ENCODE data around the gene FAM131C. TPM values are rescaled to one million over a fixed set of nuclear protein-coding genes. Genes with fewer than 3 reads are reported as not detected.

FAM131C gene
- total RNA-seq, 5 donors from 2014 or later (not counting 1 experiment from before 2014, with no cell fraction given) = 0.30 TPM; not detected in 4

- H3K4me3 Mint-ChIP-seq = peak overlapping the region in 1 of 3 donors; percentile 52
- CTCF ChIA-PET = no interaction called here
- Histone ChIP-seq H3K36me3 (ENCODE audit: control insufficient read depth in 2 of 2, extremely low read depth in 1 of 2, insufficient read depth in 1 of 2, low read length in 1 of 2) (no peaks in the 10 kb centered on the region), H3K4me3 (ENCODE audit: control insufficient read depth in 1 of 2, extremely low read depth in 1 of 2, low read length in 1 of 2) (no peak overlapping the region), H3K27ac (ENCODE audit: low read length) (no peak overlapping the region), H3K9me3 (no peaks in the 10 kb centered on the region), H3K4me1 (ENCODE audit: control insufficient read depth in 1 of 2, extremely low read depth in 1 of 2, insufficient read depth in 2 of 2, low read length in 2 of 2) (peaks cover 3 to 13% of the 10 kb centered on the region in 2 experiments), H3K27me3 (replicated peaks in 1 of 2; ENCODE audit: control insufficient read depth in 2 of 2, extremely low read depth in 1 of 2, insufficient read depth in 2 of 2, low read length in 1 of 2) (peaks cover 0 to 56% of the 10 kb centered on the region in 2 experiments)
- peaks cover 4 to 7% (median 5%) of the 10 kb centered on the region in 3 donors for H3K4me1 Mint-ChIP-seq
- DNase-seq = no peak
- POLR2A ChIA-PET = no interaction called here
- no peaks in the 10 kb centered on the region for H3K9me3 Mint-ChIP-seq
- H3K27me3 Mint-ChIP-seq = peaks cover 3 to 21% of the 10 kb centered on the region in 2 donors
- WGBS (ENCODE audit: insufficient coverage) = no CpG with 5 or more reads among the region's 4 CpGs
- H3K36me3 Mint-ChIP-seq = no peaks in the 10 kb centered on the region
- no peak overlapping the region for H3K27ac Mint-ChIP-seq
- no peak for ATAC-seq (replicated peaks in 1 of 4)
These were observed 59.6 kb downstream of the FAM131C start for GRCh38 chr1:16013908-16014258.

- ATAC-seq (replicated peaks in 1 of 4) = peak; percentile 47 to 49 (median 48)
- Histone ChIP-seq H3K36me3 (ENCODE audit: control insufficient read depth in 2 of 2, extremely low read depth in 1 of 2, insufficient read depth in 1 of 2, low read length in 1 of 2) (no peaks in the 10 kb centered on the region), H3K4me1 (ENCODE audit: control insufficient read depth in 1 of 2, extremely low read depth in 1 of 2, insufficient read depth in 2 of 2, low read length in 2 of 2) (peaks cover 3 to 13% of the 10 kb centered on the region in 2 experiments), H3K4me3 (ENCODE audit: control insufficient read depth in 1 of 2, extremely low read depth in 1 of 2, low read length in 1 of 2) (peak overlapping the region in 1 of 2 donors; percentile 29), H3K27ac (ENCODE audit: low read length) (no peak overlapping the region), H3K27me3 (replicated peaks in 1 of 2; ENCODE audit: control insufficient read depth in 2 of 2, extremely low read depth in 1 of 2, insufficient read depth in 2 of 2, low read length in 1 of 2) (peaks cover 0 to 54% of the 10 kb centered on the region in 2 experiments), H3K9me3 (no peaks in the 10 kb centered on the region)
- Mint-ChIP-seq H3K9me3 (no peaks in the 10 kb centered on the region), H3K4me1 (peaks cover 4 to 7% (median 5%) of the 10 kb centered on the region in 3 donors), H3K27ac (no peak overlapping the region), H3K27me3 (peaks cover 3 to 21% of the 10 kb centered on the region in 2 donors), H3K4me3 (peak overlapping the region in 1 of 3 donors; percentile 52), H3K36me3 (no peaks in the 10 kb centered on the region)
- CTCF ChIA-PET = no interaction called here
- WGBS (ENCODE audit: insufficient coverage) = 70% methylated on average over 10 of the region's 28 CpGs
- POLR2A ChIA-PET = no interaction called here
- DNase-seq = peak in 5 of 35 experiments; percentile 9 to 37 (median 15)
These were observed 60.1 kb downstream of the FAM131C start for GRCh38 chr1:16013220-16013907.

- Mint-ChIP-seq H3K27me3 (peaks cover 3 to 21% of the 10 kb centered on the region in 2 donors), H3K36me3 (no peaks in the 10 kb centered on the region), H3K4me3 (peak overlapping the region in 2 of 3 donors; percentile 25 to 52), H3K27ac (no peak overlapping the region), H3K4me1 (peaks cover 4 to 7% (median 5%) of the 10 kb centered on the region in 3 donors), H3K9me3 (no peaks in the 10 kb centered on the region)
- 10% methylated on average over 22 of the region's 36 CpGs for WGBS (ENCODE audit: insufficient coverage)
- ATAC-seq (replicated peaks in 1 of 4) (peak; percentile 25 to 59 (median 36)), DNase-seq (peak in 17 of 35 experiments; percentile 7 to 44 (median 23))
- Histone ChIP-seq H3K4me3 (ENCODE audit: control insufficient read depth in 1 of 2, extremely low read depth in 1 of 2, low read length in 1 of 2) (peak overlapping the region; percentile 29 to 59), H3K27ac (ENCODE audit: low read length) (no peak overlapping the region), H3K27me3 (replicated peaks in 1 of 2; ENCODE audit: control insufficient read depth in 2 of 2, extremely low read depth in 1 of 2, insufficient read depth in 2 of 2, low read length in 1 of 2) (peaks cover 0 to 54% of the 10 kb centered on the region in 2 experiments), H3K4me1 (ENCODE audit: control insufficient read depth in 1 of 2, extremely low read depth in 1 of 2, insufficient read depth in 2 of 2, low read length in 2 of 2) (peaks cover 3 to 13% of the 10 kb centered on the region in 2 experiments), H3K36me3 (ENCODE audit: control insufficient read depth in 2 of 2, extremely low read depth in 1 of 2, insufficient read depth in 1 of 2, low read length in 1 of 2) (no peaks in the 10 kb centered on the region), H3K9me3 (no peaks in the 10 kb centered on the region)
- ChIA-PET POLR2A (interaction anchor here in 1 of 2 donors (0.6 kb wide), 1 partner anchor 467 kb away, joined by 4 read pairs; no protein-coding TSS in a partner anchor), CTCF (no interaction called here)
These were observed 60.7 kb downstream of the FAM131C start for GRCh38 chr1:16012590-16013219.

- CTCF ChIA-PET = no interaction called here
- peak overlapping the region in 2 of 3 donors; percentile 25 to 52 for H3K4me3 Mint-ChIP-seq
These were observed 61.4 kb downstream of the FAM131C start for GRCh38 chr1:16011936-16012589.

GRCh38 chr1:16010837-16011236 lies 62.6 kb downstream of the FAM131C start:
- H3K4me3 Mint-ChIP-seq = no peak overlapping the region
- no peak overlapping the region for H3K27ac ChIP-seq (ENCODE audit: low read length)
- no peaks in the 10 kb centered on the region for H3K9me3 ChIP-seq
- ATAC-seq (replicated peaks in 1 of 4) (no peak), DNase-seq (no peak)
- no peaks in the 10 kb centered on the region for H3K36me3 ChIP-seq (ENCODE audit: control insufficient read depth in 2 of 2, extremely low read depth in 1 of 2, insufficient read depth in 1 of 2, low read length in 1 of 2)
- no peak overlapping the region for H3K4me3 ChIP-seq (ENCODE audit: control insufficient read depth in 1 of 2, extremely low read depth in 1 of 2, low read length in 1 of 2)
- H3K4me1 Mint-ChIP-seq = peaks cover 4 to 7% (median 5%) of the 10 kb centered on the region in 3 donors
- ChIA-PET POLR2A (no interaction called here), CTCF (no interaction called here)
- H3K27ac Mint-ChIP-seq = no peak overlapping the region
- H3K27me3 Mint-ChIP-seq = peaks cover 3 to 19% of the 10 kb centered on the region in 2 donors
- peaks cover 0 to 47% of the 10 kb centered on the region in 2 experiments for H3K27me3 ChIP-seq (replicated peaks in 1 of 2; ENCODE audit: control insufficient read depth in 2 of 2, extremely low read depth in 1 of 2, insufficient read depth in 2 of 2, low read length in 1 of 2)
- H3K4me1 ChIP-seq (ENCODE audit: control insufficient read depth in 1 of 2, extremely low read depth in 1 of 2, insufficient read depth in 2 of 2, low read length in 2 of 2) = peaks cover 3 to 13% of the 10 kb centered on the region in 2 experiments
- no peaks in the 10 kb centered on the region for H3K36me3 Mint-ChIP-seq
- H3K9me3 Mint-ChIP-seq = no peaks in the 10 kb centered on the region
- WGBS (ENCODE audit: insufficient coverage) = 100% methylated on average over 3 of the region's 3 CpGs

More at GRCh38 chr1:16011936-16012589, 61.4 kb downstream of the FAM131C start:
- no peaks in the 10 kb centered on the region for H3K9me3 Mint-ChIP-seq
- ATAC-seq (replicated peaks in 1 of 4) (no peak), DNase-seq (no peak)
- H3K4me1 Mint-ChIP-seq = peaks cover 4 to 7% (median 5%) of the 10 kb centered on the region in 3 donors
- H3K27ac ChIP-seq (ENCODE audit: low read length) = no peak overlapping the region
- H3K36me3 ChIP-seq (ENCODE audit: control insufficient read depth in 2 of 2, extremely low read depth in 1 of 2, insufficient read depth in 1 of 2, low read length in 1 of 2) = no peaks in the 10 kb centered on the region
- WGBS (ENCODE audit: insufficient coverage) = 94% methylated on average over 6 of the region's 11 CpGs
- H3K4me3 ChIP-seq (ENCODE audit: control insufficient read depth in 1 of 2, extremely low read depth in 1 of 2, low read length in 1 of 2) = peak overlapping the region in 1 of 2 donors; percentile 59
- POLR2A ChIA-PET = interaction anchor here in 1 of 2 donors (0.6 kb wide), 1 partner anchor 466 kb away, joined by 4 read pairs; no protein-coding TSS in a partner anchor
- H3K36me3 Mint-ChIP-seq = no peaks in the 10 kb centered on the region
- H3K27me3 ChIP-seq (replicated peaks in 1 of 2; ENCODE audit: control insufficient read depth in 2 of 2, extremely low read depth in 1 of 2, insufficient read depth in 2 of 2, low read length in 1 of 2) = peaks cover 0 to 54% of the 10 kb centered on the region in 2 experiments
- H3K27ac Mint-ChIP-seq = no peak overlapping the region
- peaks cover 3 to 21% of the 10 kb centered on the region in 2 donors for H3K27me3 Mint-ChIP-seq
- peaks cover 3 to 13% of the 10 kb centered on the region in 2 experiments for H3K4me1 ChIP-seq (ENCODE audit: control insufficient read depth in 1 of 2, extremely low read depth in 1 of 2, insufficient read depth in 2 of 2, low read length in 2 of 2)
- no peaks in the 10 kb centered on the region for H3K9me3 ChIP-seq

- no peak overlapping the region for H3K4me3 Mint-ChIP-seq
- 92% methylated on average over 11 of the region's 11 CpGs for WGBS (ENCODE audit: insufficient coverage)
- H3K27me3 ChIP-seq (replicated peaks in 1 of 2; ENCODE audit: control insufficient read depth in 2 of 2, extremely low read depth in 1 of 2, insufficient read depth in 2 of 2, low read length in 1 of 2) = peaks cover 0 to 40% of the 10 kb centered on the region in 2 experiments
- ChIA-PET POLR2A (no interaction called here), CTCF (interaction anchor here in 1 of 2 donors (1.0 kb wide), 1 partner anchor 23 kb away, joined by 3 read pairs; no protein-coding TSS in a partner anchor)
- H3K9me3 Mint-ChIP-seq = no peaks in the 10 kb centered on the region
- H3K27me3 Mint-ChIP-seq = peaks cover 3 to 10% of the 10 kb centered on the region in 2 donors
- no peak overlapping the region for H3K27ac ChIP-seq (ENCODE audit: low read length)
- ATAC-seq (replicated peaks in 1 of 4) = no peak
- no peaks in the 10 kb centered on the region for H3K36me3 ChIP-seq (ENCODE audit: control insufficient read depth in 2 of 2, extremely low read depth in 1 of 2, insufficient read depth in 1 of 2, low read length in 1 of 2)
- no peaks in the 10 kb centered on the region for H3K36me3 Mint-ChIP-seq
- H3K4me1 Mint-ChIP-seq = peaks cover 4 to 7% (median 5%) of the 10 kb centered on the region in 3 donors
- H3K9me3 ChIP-seq = no peaks in the 10 kb centered on the region
- no peak overlapping the region for H3K27ac Mint-ChIP-seq
- H3K4me3 ChIP-seq (ENCODE audit: control insufficient read depth in 1 of 2, extremely low read depth in 1 of 2, low read length in 1 of 2) = no peak overlapping the region
- no peak for DNase-seq
- H3K4me1 ChIP-seq (ENCODE audit: control insufficient read depth in 1 of 2, extremely low read depth in 1 of 2, insufficient read depth in 2 of 2, low read length in 2 of 2) = peaks cover 3 to 13% of the 10 kb centered on the region in 2 experiments
These were observed 63.8 kb downstream of the FAM131C start for GRCh38 chr1:16009678-16010077.

Measured in T-cell (primary cell).